ENCODE results near the gene PCDHGB7.

DNA sequence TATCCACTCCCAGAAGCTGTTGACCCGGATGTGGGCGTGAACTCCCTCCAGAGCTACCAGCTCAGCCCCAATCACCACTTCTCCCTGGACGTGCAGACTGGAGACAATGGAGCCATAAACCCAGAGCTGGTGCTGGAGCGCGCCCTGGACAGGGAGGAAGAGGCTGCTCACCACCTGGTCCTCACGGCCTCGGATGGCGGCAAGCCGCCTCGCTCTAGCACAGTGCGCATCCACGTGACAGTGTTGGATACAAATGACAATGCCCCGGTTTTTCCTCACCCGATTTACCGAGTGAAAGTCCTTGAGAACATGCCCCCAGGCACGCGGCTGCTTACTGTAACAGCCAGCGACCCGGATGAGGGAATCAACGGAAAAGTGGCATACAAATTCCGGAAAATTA, 24.2 kb upstream of the PCDHGB7 start:
- TF ChIP-seq CEBPB (IDR thresholded peaks at IDR 0.05) = no peak
- TF ChIP-seq TCF12 (IDR thresholded peaks at IDR 0.05; ENCODE audit: low read depth) = no peak
- TF ChIP-seq EP300 (IDR thresholded peaks at IDR 0.05; ENCODE audit: borderline replicate concordance) = no peak
- no peak for TF ChIP-seq ZBTB7A (IDR thresholded peaks at IDR 0.05; ENCODE audit: low read depth)

Data from Ishikawa (cell line).